Hepatocyte (in vitro differentiated cells): ENCODE data around the gene ANO10.

Experiments
- CTCF ChIP-seq: fragments of 200-600 bp; sonication (generic); IDR thresholded peaks from 2 replicates; pipeline ENCODE4 v1.5.1; 2016; ENCODE audit warnings: antibody characterized with exemption, mild to moderate bottlenecking; ENCODE audit not compliant: poor library complexity
- EZH2 ChIP-seq: fragments of 200-600 bp; sonication (generic); IDR thresholded peaks from 2 replicates; pipeline ENCODE4 v1.6.1; 2016; ENCODE audit warnings: antibody characterized with exemption, mild to moderate bottlenecking, borderline replicate concordance

GRCh38 chr3:43632269-43632733 is 10.5 kb upstream of the ANO10 start:
- no peak for TF ChIP-seq CTCF
- TF ChIP-seq EZH2: no peak
